GM23338 (cell line): ENCODE results near the gene SWT1. TPM values are rescaled to one million over a fixed set of nuclear protein-coding genes. Genes with fewer than 3 reads are reported as not detected.

Experiments
- ATAC-seq: fragments of 200-7000 bp; cut with Tn5 transposase; 3 replicates; pipeline ENCODE4 v1.9.1; 2020
- DNase-seq: peaks from one replicate; pipeline ENCODE4 v3.0.0-alpha.2; 2015; ENCODE audit warnings: low spot score
- H2AFZ ChIP-seq: fragments of 200-600 bp; sonication (generic); 2 replicates; pipeline ENCODE4 v1.8.0; 2016; ENCODE audit warnings: antibody characterized with exemption, mild to moderate bottlenecking, moderate library complexity
- H3F3A ChIP-seq: fragments of 200-600 bp; sonication (generic); replicated peaks from 2 replicates; pipeline ENCODE4 v1.8.0; 2017; ENCODE audit warnings: antibody characterized with exemption, mixed run types, low read depth
- H3K27ac ChIP-seq: fragments of 200-600 bp; sonication (generic); 2 replicates; pipeline ENCODE4 v1.6.1; 2016; ENCODE audit warnings: low read depth
- H3K27me3 ChIP-seq: fragments of 200-600 bp; sonication (generic); 2 replicates; pipeline ENCODE4 v1.8.0; 2016; ENCODE audit warnings: mild to moderate bottlenecking, mixed run types, moderate library complexity; ENCODE audit not compliant: insufficient read depth
- H3K36me3 ChIP-seq: fragments of 200-600 bp; sonication (generic); 2 replicates; pipeline ENCODE4 v1.8.0; 2016; ENCODE audit warnings: mild to moderate bottlenecking; ENCODE audit not compliant: insufficient read depth
- H3K4me1 ChIP-seq: fragments of 200-600 bp; sonication (generic); 2 replicates; pipeline ENCODE4 v1.8.0; 2016; ENCODE audit warnings: mild to moderate bottlenecking, moderate library complexity; ENCODE audit not compliant: insufficient read depth
- H3K4me2 ChIP-seq: fragments of 200-600 bp; sonication (generic); 2 replicates; pipeline ENCODE4 v1.7.1; 2017; ENCODE audit warnings: mixed run types
- H3K4me3 ChIP-seq: fragments of 200-600 bp; sonication (generic); 2 replicates; pipeline ENCODE4 v1.6.1; 2016; ENCODE audit warnings: mixed run types
- H3K79me2 ChIP-seq: fragments of 200-600 bp; sonication (generic); replicated peaks from 2 replicates; pipeline ENCODE4 v1.8.0; 2017; ENCODE audit warnings: mild to moderate bottlenecking; ENCODE audit not compliant: insufficient read depth
- H3K9me2 ChIP-seq: fragments of 200-600 bp; sonication (generic); 2 replicates; pipeline ENCODE4 v1.8.0; 2017; ENCODE audit not compliant: insufficient read depth
- H4K20me1 ChIP-seq: fragments of 200-600 bp; sonication (generic); replicated peaks from 2 replicates; pipeline ENCODE4 v1.8.0; 2017; ENCODE audit warnings: mild to moderate bottlenecking; ENCODE audit not compliant: insufficient read depth
- H3K27ac Mint-ChIP-seq: 2 replicates; pipeline ENCODE4 v1.8.0; 2020; ENCODE audit warnings: inconsistent platforms, mild to moderate bottlenecking, moderate library complexity, mixed read lengths
- H3K27me3 Mint-ChIP-seq: 3 replicates; pipeline ENCODE4 v1.8.0; 2022; ENCODE audit warnings: low read depth, mild to moderate bottlenecking, moderate library complexity, mixed read lengths, inconsistent platforms; ENCODE audit not compliant: insufficient read depth, poor library complexity
- H3K36me3 Mint-ChIP-seq: 3 replicates; pipeline ENCODE4 v1.8.0; 2021; ENCODE audit warnings: low read depth, mild to moderate bottlenecking, inconsistent platforms, moderate library complexity, mixed read lengths
- H3K4me1 Mint-ChIP-seq: 3 replicates; pipeline ENCODE4 v1.8.0; 2020; ENCODE audit warnings: mild to moderate bottlenecking, inconsistent platforms, mixed read lengths
- H3K4me3 Mint-ChIP-seq: 3 replicates; pipeline ENCODE4 v1.8.0; 2021; ENCODE audit warnings: moderate library complexity, mild to moderate bottlenecking, inconsistent platforms, mixed read lengths
- H3K9me3 Mint-ChIP-seq: 3 replicates; pipeline ENCODE4 v1.8.0; 2020; ENCODE audit warnings: moderate library complexity, mild to moderate bottlenecking, inconsistent platforms, mixed read lengths
- CREB1 ChIP-seq: fragments of 250-450 bp; sonication (Bioruptor Pico); IDR thresholded peaks from 2 replicates; pipeline ENCODE4 v1.5.0; 2020; ENCODE audit warnings: low read depth, mild to moderate bottlenecking, moderate library complexity
- CTCF ChIP-seq, 2 experiments: fragments of 200-600 bp in 1 of 2; sonication (generic) in 1 of 2; conservative IDR thresholded peaks; 2 replicates each; pipeline versions ENCODE4 v1.5.1 to v1.6.1; 2016 to 2017; ENCODE audit warnings: antibody characterized with exemption in 2 of 2, low read depth in 2 of 2, mild to moderate bottlenecking in 2 of 2, moderate library complexity in 1 of 2
- JUNB ChIP-seq: IDR thresholded peaks from one replicate; pipeline ENCODE4 v1.6.1; 2016; ENCODE audit warnings: antibody characterized with exemption; ENCODE audit not compliant: unreplicated experiment
- ZNF462 ChIP-seq: fragments of 250-450 bp; sonication (Bioruptor Pico); IDR thresholded peaks from 2 replicates; pipeline ENCODE4 v1.5.0; 2020; ENCODE audit warnings: mild to moderate bottlenecking, moderate library complexity
- polyA plus RNA-seq: library from polyadenylated mRNA; unstranded; fragments of >200 nt; fragmentation: Nextera tagmentation; extraction: Ambion mirVana; gene quantifications from 2 replicates; pipeline ENCODE4 v1.2.1, GENCODE V29; 2016
- total RNA-seq: library from RNA; depleted of rRNA; stranded (reverse); fragments of >200 nt; shearing (Covaris generic); gene quantifications from 2 replicates; pipeline ENCODE4 v1.2.3, GENCODE V29; 2014

Gene SWT1
- total and polyA plus RNA-seq, 2 experiments from 2014 or later, result 3.6 to 5.7 TPM

GRCh38 chr1:185281245-185281644 is 124.3 kb downstream of the SWT1 start:
- Histone ChIP-seq H3K79me2 (no peaks in the 10 kb centered on the region), H3K4me3 (no peak overlapping the region), H4K20me1 (no peaks in the 10 kb centered on the region), H3K9me2 (peaks cover 3% of the 10 kb centered on the region; the same call in 1 of the 2 replicates), H3K27ac (no peak overlapping the region), H3K27me3 (no peaks in the 10 kb centered on the region), H2AFZ (no peak overlapping the region), H3K4me1 (no peaks in the 10 kb centered on the region), H3K36me3 (no peaks in the 10 kb centered on the region), H3K4me2 (no peak overlapping the region), H3F3A (no peaks in the 10 kb centered on the region)
- no peaks in the 10 kb centered on the region for H3K9me3 Mint-ChIP-seq
- TF ChIP-seq ZNF462 (CRISPR knock-in tag) (no peak), JUNB (no peak), CTCF (conservative IDR thresholded peaks at IDR 0.05; ENCODE audit: low read depth in 2 of 2) (no peak)
- ATAC-seq (no peak), DNase-seq (no peak)
- no peaks in the 10 kb centered on the region for H3K27me3 Mint-ChIP-seq
- H3K4me3 Mint-ChIP-seq, result no peak overlapping the region
- H3K27ac Mint-ChIP-seq, result no peak overlapping the region
- H3K36me3 Mint-ChIP-seq, result no peaks in the 10 kb centered on the region
- H3K4me1 Mint-ChIP-seq, result peaks cover 3% of the 10 kb centered on the region; the same call in 2 of the 3 replicates

- Histone ChIP-seq H3K36me3 (no peaks in the 10 kb centered on the region), H3K4me3 (no peak overlapping the region), H3K4me1 (no peaks in the 10 kb centered on the region), H3K27me3 (no peaks in the 10 kb centered on the region), H3K79me2 (no peaks in the 10 kb centered on the region), H3K9me2 (peaks cover 3% of the 10 kb centered on the region; the same call in 1 of the 2 replicates), H3K4me2 (no peak overlapping the region), H3F3A (no peaks in the 10 kb centered on the region), H4K20me1 (no peaks in the 10 kb centered on the region), H3K27ac (no peak overlapping the region), H2AFZ (no peak overlapping the region)
- H3K4me3 Mint-ChIP-seq, result no peak overlapping the region
- no peaks in the 10 kb centered on the region for H3K36me3 Mint-ChIP-seq
- no peaks in the 10 kb centered on the region for H3K9me3 Mint-ChIP-seq
- H3K27ac Mint-ChIP-seq, result no peak overlapping the region
- DNase-seq (no peak), ATAC-seq (no peak)
- H3K27me3 Mint-ChIP-seq, result no peaks in the 10 kb centered on the region
- peaks cover 3% of the 10 kb centered on the region; the same call in 2 of the 3 replicates for H3K4me1 Mint-ChIP-seq
- no peak for TF ChIP-seq CREB1 (CRISPR knock-in tag)
- TF ChIP-seq ZNF462 (CRISPR knock-in tag), result no peak
These were observed 127.1 kb downstream of the SWT1 start for GRCh38 chr1:185284116-185284515.
